ENCODE measurements around the gene PATJ. TPM values are rescaled to one million over a fixed set of nuclear protein-coding genes. Genes with fewer than 3 reads are reported as not detected.

The PATJ gene
- total RNA-seq, 1 experiment from 2014 or later = 48.8 TPM

GRCh38 chr1:61921435-61921834, 179.2 kb downstream of the PATJ start:
- ChIA-PET RAD21 (ENCODE audit: low non-redundant PET in 1 of 2, low total read pairs in 2 of 2, uncharacterized antibody in 2 of 2, unreplicated experiment in 2 of 2) (no interaction called here), CTCF (no interaction called here), POLR2A (no interaction called here)
- Histone ChIP-seq H3K4me1 (ENCODE audit: control insufficient read depth in 1 of 2, insufficient read depth in 2 of 2, low read length in 2 of 2) (no peaks in the 10 kb centered on the region), H3K27ac (ENCODE audit: low read depth, low read length) (no peak overlapping the region), H3K36me3 (ENCODE audit: control insufficient read depth in 1 of 2, insufficient read depth in 2 of 2, low read length in 2 of 2) (no peaks in the 10 kb centered on the region), H3K4me2 (ENCODE audit: low read length) (no peak overlapping the region), H3K4me3 (replicated peaks in 1 of 2; ENCODE audit: low read depth in 1 of 2, low read length in 2 of 2) (no peak overlapping the region), H3K27me3 (ENCODE audit: insufficient read depth, low read length) (no peaks in the 10 kb centered on the region), H3K9me3 (ENCODE audit: control insufficient read depth in 1 of 2, insufficient read depth in 1 of 2, low read depth in 1 of 2, low read length in 2 of 2) (no peaks in the 10 kb centered on the region), H3K9me2 (ENCODE audit: insufficient read depth) (no peaks in the 10 kb centered on the region), H3K9ac (ENCODE audit: low read length) (no peak overlapping the region), H2AFZ (ENCODE audit: low read depth, low read length, poor library complexity, severe bottlenecking) (no peak overlapping the region), H4K20me1 (ENCODE audit: insufficient read depth) (no peaks in the 10 kb centered on the region; the same call in 1 of the 2 replicates), H3K79me2 (ENCODE audit: insufficient read depth, low read length) (no peaks in the 10 kb centered on the region)
- BruUV-seq (replicated peaks) = no TSS peak
- no peak for ATAC-seq
- DNase-seq (ENCODE audit: low read depth, low spot score) = no peak
- TF ChIP-seq RAD21 (IDR thresholded peaks at IDR 0.05; ENCODE audit: low read depth) (peak; percentile 25; the same call in 1 of the 2 replicates), CTCF (IDR thresholded peaks at IDR 0.05 in 2 of 3, conservative IDR thresholded peaks at IDR 0.05 in 1 of 3; ENCODE audit: borderline replicate concordance in 1 of 3, insufficient read depth in 1 of 3, low read depth in 2 of 3, low read length in 2 of 3) (peak; percentile 11 to 44 (median 14); a peak in 3 of 6 replicates), ELF1 (IDR thresholded peaks at IDR 0.05; ENCODE audit: borderline replicate concordance, low read depth) (no peak)
- intact Hi-C loops (cut with micrococcal nuclease) = no loop called here

GRCh38 chr1:61922950-61923480, 180.7 kb downstream of the PATJ start:
- Histone ChIP-seq H3K27ac (ENCODE audit: low read depth, low read length) (no peak overlapping the region), H3K27me3 (ENCODE audit: insufficient read depth, low read length) (no peaks in the 10 kb centered on the region), H2AFZ (ENCODE audit: low read depth, low read length, poor library complexity, severe bottlenecking) (no peak overlapping the region), H3K4me3 (replicated peaks in 1 of 2; ENCODE audit: low read depth in 1 of 2, low read length in 2 of 2) (no peak overlapping the region), H3K4me1 (ENCODE audit: control insufficient read depth in 1 of 2, insufficient read depth in 2 of 2, low read length in 2 of 2) (no peaks in the 10 kb centered on the region), H3K9me2 (ENCODE audit: insufficient read depth) (no peaks in the 10 kb centered on the region), H4K20me1 (ENCODE audit: insufficient read depth) (no peaks in the 10 kb centered on the region; the same call in 1 of the 2 replicates), H3K9ac (ENCODE audit: low read length) (no peak overlapping the region), H3K9me3 (ENCODE audit: control insufficient read depth in 1 of 2, insufficient read depth in 1 of 2, low read depth in 1 of 2, low read length in 2 of 2) (no peaks in the 10 kb centered on the region), H3K36me3 (ENCODE audit: control insufficient read depth in 1 of 2, insufficient read depth in 2 of 2, low read length in 2 of 2) (no peaks in the 10 kb centered on the region), H3K79me2 (ENCODE audit: insufficient read depth, low read length) (no peaks in the 10 kb centered on the region), H3K4me2 (ENCODE audit: low read length) (no peak overlapping the region)
- ChIA-PET CTCF (no interaction called here), RAD21 (ENCODE audit: low non-redundant PET in 1 of 2, low total read pairs in 2 of 2, uncharacterized antibody in 2 of 2, unreplicated experiment in 2 of 2) (no interaction called here), POLR2A (no interaction called here)
- ATAC-seq = no peak
- intact Hi-C loops (cut with micrococcal nuclease) = no loop called here
- no TSS peak for BruUV-seq (replicated peaks)
- TF ChIP-seq CBX3 (IDR thresholded peaks at IDR 0.05; ENCODE audit: low read depth) (no peak), CEBPB (IDR thresholded peaks at IDR 0.05; ENCODE audit: low read depth) (no peak), ZNF274 (IDR thresholded peaks at IDR 0.05; ENCODE audit: low read depth, low read length) (no peak), POLR2AphosphoS5 (IDR thresholded peaks at IDR 0.05; ENCODE audit: low read depth, low read length) (no peak), EZH2phosphoT487 (IDR thresholded peaks at IDR 0.05; ENCODE audit: borderline replicate concordance) (no peak), ZBTB33 (IDR thresholded peaks at IDR 0.05; ENCODE audit: extremely low read depth, insufficient replicate concordance, low read length) (no peak), FOSL1 (IDR thresholded peaks at IDR 0.05; ENCODE audit: low read depth) (no peak), EZH2 (IDR thresholded peaks at IDR 0.05) (no peak), MAX (IDR thresholded peaks at IDR 0.05) (no peak), ATF3 (IDR thresholded peaks at IDR 0.05) (no peak), ZFX (IDR thresholded peaks at IDR 0.05) (no peak)
- no peak for DNase-seq (ENCODE audit: low read depth, low spot score)
